NB4 (cell line): ENCODE measurements around the gene MRPL38.

ENCODE experiments used
- MYC ChIP-seq: IDR thresholded peaks from 2 replicates; pipeline ENCODE4 v1.6.1; 2011; ENCODE audit warnings: low read depth, low read length
- TF ChIP-seq, protein P1 (sequence below): IDR thresholded peaks from one replicate; pipeline ENCODE4 v1.5.1; 2012; ENCODE audit warnings: low read depth, low read length

DNA sequence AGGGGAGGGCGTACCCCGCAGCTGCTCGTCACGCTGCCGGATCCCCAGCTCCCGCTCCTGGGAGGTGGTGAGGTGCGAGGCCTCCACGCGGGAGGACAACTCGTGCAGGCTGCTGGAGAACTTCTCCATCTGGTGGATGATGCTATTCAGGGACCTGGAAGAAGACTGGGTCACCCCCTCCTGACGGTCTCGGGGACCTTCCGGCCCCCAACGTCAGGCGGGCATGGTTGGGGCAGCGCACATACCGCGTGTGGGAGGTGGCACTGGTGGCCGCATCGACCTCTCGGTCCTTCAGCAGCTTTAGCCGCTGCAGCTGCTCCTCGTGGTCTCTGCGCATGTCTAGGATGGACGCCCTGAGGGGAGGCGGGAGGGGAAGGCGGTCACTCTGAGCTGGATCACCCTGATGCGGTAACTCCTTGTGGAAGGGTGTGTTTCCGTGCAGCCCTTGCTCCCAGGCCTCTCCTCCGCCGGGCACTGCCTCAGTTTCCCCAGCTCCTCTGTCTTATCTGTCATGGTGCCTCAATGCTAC lies 13.3 kb upstream of the MRPL38 start:
- no peak for TF ChIP-seq MYC
- TF ChIP-seq, protein P1, sequence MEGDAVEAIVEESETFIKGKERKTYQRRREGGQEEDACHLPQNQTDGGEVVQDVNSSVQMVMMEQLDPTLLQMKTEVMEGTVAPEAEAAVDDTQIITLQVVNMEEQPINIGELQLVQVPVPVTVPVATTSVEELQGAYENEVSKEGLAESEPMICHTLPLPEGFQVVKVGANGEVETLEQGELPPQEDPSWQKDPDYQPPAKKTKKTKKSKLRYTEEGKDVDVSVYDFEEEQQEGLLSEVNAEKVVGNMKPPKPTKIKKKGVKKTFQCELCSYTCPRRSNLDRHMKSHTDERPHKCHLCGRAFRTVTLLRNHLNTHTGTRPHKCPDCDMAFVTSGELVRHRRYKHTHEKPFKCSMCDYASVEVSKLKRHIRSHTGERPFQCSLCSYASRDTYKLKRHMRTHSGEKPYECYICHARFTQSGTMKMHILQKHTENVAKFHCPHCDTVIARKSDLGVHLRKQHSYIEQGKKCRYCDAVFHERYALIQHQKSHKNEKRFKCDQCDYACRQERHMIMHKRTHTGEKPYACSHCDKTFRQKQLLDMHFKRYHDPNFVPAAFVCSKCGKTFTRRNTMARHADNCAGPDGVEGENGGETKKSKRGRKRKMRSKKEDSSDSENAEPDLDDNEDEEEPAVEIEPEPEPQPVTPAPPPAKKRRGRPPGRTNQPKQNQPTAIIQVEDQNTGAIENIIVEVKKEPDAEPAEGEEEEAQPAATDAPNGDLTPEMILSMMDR, result no peak
